Hematopoietic multipotent progenitor cell treated with erythropoietin and hydrocortisone succinate and interleukin-3 and kit ligand, for 6 days (in vitro differentiated cells): ENCODE measurements around the gene COL15A1.
A peak's percentile ranks its signal among the peaks of the same experiment; 100 is the strongest.
"Not testable (repeated sequence)": the region's sequence is repeated elsewhere in the genome, so short reads cannot be mapped to it uniquely, and the experiment has no call there.

ENCODE experiments used
- DNase-seq: peaks from one replicate; pipeline ENCODE4 v3.0.0-alpha.2; 2015

The COL15A1 gene

GRCh38 chr9:98995971-98996504, 52.3 kb downstream of the COL15A1 start:
- DNase-seq, result no peak

GRCh38 chr9:98997604-98998003, 53.9 kb downstream of the COL15A1 start:
- DNase-seq, result peak; percentile 75

GRCh38 chr9:98998441-98999151, 54.9 kb downstream of the COL15A1 start:
- peak; percentile 77 for DNase-seq

GRCh38 chr9:98999152-98999525, 55.4 kb downstream of the COL15A1 start:
- no peak for DNase-seq

- DNase-seq, result peak; percentile 88
Measured at GRCh38 chr9:99000476-99001395, 57.0 kb downstream of the COL15A1 start.

- no peak for DNase-seq
Measured at GRCh38 chr9:99001892-99002291, 58.2 kb downstream of the COL15A1 start.

GRCh38 chr9:99002706-99003105, 59.0 kb downstream of the COL15A1 start:
- no peak for DNase-seq

- DNase-seq, result no peak
Measured at GRCh38 chr9:99003308-99003707, 59.6 kb downstream of the COL15A1 start.

GRCh38 chr9:99004115-99004514, 60.4 kb downstream of the COL15A1 start:
- no peak for DNase-seq

GRCh38 chr9:99004717-99005460, 61.2 kb downstream of the COL15A1 start:
- DNase-seq, result no peak

GRCh38 chr9:99005651-99006050, 61.9 kb downstream of the COL15A1 start:
- DNase-seq, result no peak

- DNase-seq, result no peak
Measured at GRCh38 chr9:99006511-99006910, 62.8 kb downstream of the COL15A1 start.

- DNase-seq, result no peak
Measured at GRCh38 chr9:99006979-99007378, 63.3 kb downstream of the COL15A1 start.

GRCh38 chr9:99008203-99008602, 64.5 kb downstream of the COL15A1 start:
- DNase-seq, result no peak

- not testable (repeated sequence) for DNase-seq
Measured at GRCh38 chr9:99010393-99010792, 66.7 kb downstream of the COL15A1 start.

- DNase-seq, result peak; percentile 73
Measured at GRCh38 chr9:99011161-99011709, 67.5 kb downstream of the COL15A1 start.

- no peak for DNase-seq
Measured at GRCh38 chr9:99012957-99013512, 69.3 kb downstream of the COL15A1 start.

GRCh38 chr9:99013550-99013949, 69.8 kb downstream of the COL15A1 start:
- DNase-seq, result no peak

GRCh38 chr9:99015448-99015847, 71.7 kb downstream of the COL15A1 start:
- no peak for DNase-seq

GRCh38 chr9:99015890-99016289, 72.2 kb downstream of the COL15A1 start:
- DNase-seq, result no peak

- DNase-seq, result no peak
Measured at GRCh38 chr9:99016681-99017387, 73.1 kb downstream of the COL15A1 start.

- no peak for DNase-seq
Measured at GRCh38 chr9:99018653-99019052, 74.9 kb downstream of the COL15A1 start.
